GM12878 (cell line): ENCODE measurements around the gene PAPSS2.

Experiments
- ATF3 ChIP-seq: IDR thresholded peaks from 2 replicates; pipeline ENCODE4 v1.6.1; 2011; ENCODE audit warnings: low read depth, mild to moderate bottlenecking, low read length, moderate library complexity, borderline replicate concordance; ENCODE audit errors: extremely low read depth
- CTCF ChIP-seq, 3 experiments: IDR thresholded peaks in 2 of 3; conservative IDR thresholded peaks in 1 of 3; 2 replicates each; pipeline ENCODE4 v1.5.1; 2011; ENCODE audit warnings: low read depth in 3 of 3, low read length in 3 of 3, mild to moderate bottlenecking in 3 of 3, control low read depth in 2 of 3, moderate library complexity in 2 of 3, inconsistent platforms in 1 of 3, mixed read lengths in 1 of 3; ENCODE audit not compliant: control insufficient read depth in 2 of 3, insufficient read depth in 1 of 3; ENCODE audit errors: extremely low read depth in 1 of 3
- ESRRA ChIP-seq: IDR thresholded peaks from 2 replicates; pipeline ENCODE4 v1.6.1; 2012; ENCODE audit warnings: mild to moderate bottlenecking, low read length, improper control_type of control experiment
- FOXK2 ChIP-seq: fragments of 450-650 bp; IDR thresholded peaks from 2 replicates; pipeline ENCODE4 v1.6.1; 2017; ENCODE audit warnings: mild to moderate bottlenecking, moderate library complexity
- NR2C2 ChIP-seq: IDR thresholded peaks from 2 replicates; pipeline ENCODE4 v1.6.1; 2011; ENCODE audit warnings: borderline replicate concordance, low read depth; ENCODE audit not compliant: control insufficient read depth, insufficient read length
- RAD21 ChIP-seq: IDR thresholded peaks from 2 replicates; pipeline ENCODE4 v1.6.1; 2011; ENCODE audit warnings: mild to moderate bottlenecking, low read depth, low read length, moderate library complexity; ENCODE audit not compliant: insufficient read depth
- SIX5 ChIP-seq: IDR thresholded peaks from 2 replicates; pipeline ENCODE4 v1.6.1; 2011; ENCODE audit warnings: mild to moderate bottlenecking, low read depth, low read length, moderate library complexity; ENCODE audit not compliant: severe bottlenecking
- SMAD5 ChIP-seq: IDR thresholded peaks from 2 replicates; pipeline ENCODE4 v1.6.1; 2016; ENCODE audit warnings: antibody characterized with exemption, low read depth
- YBX1 ChIP-seq: fragments of 450-650 bp; IDR thresholded peaks from 2 replicates; pipeline ENCODE4 v1.6.1; 2016; ENCODE audit warnings: antibody characterized with exemption
- ZNF274 ChIP-seq: IDR thresholded peaks from one replicate; pipeline ENCODE4 v1.8.0; 2011; ENCODE audit not compliant: insufficient read length, insufficient read depth

GRCh38 chr10:87723500-87723899, 63.8 kb downstream of the PAPSS2 start:
- TF ChIP-seq FOXK2: no peak
- TF ChIP-seq ATF3: no peak
- TF ChIP-seq YBX1: no peak
- no peak for TF ChIP-seq CTCF (IDR thresholded peaks at IDR 0.05 in 2 of 3, conservative IDR thresholded peaks at IDR 0.05 in 1 of 3; ENCODE audit: control insufficient read depth in 2 of 3, extremely low read depth in 1 of 3, insufficient read depth in 1 of 3, low read depth in 3 of 3, low read length in 3 of 3)
- no peak for TF ChIP-seq SMAD5
- TF ChIP-seq ESRRA: no peak
- no peak for TF ChIP-seq ZNF274
- no peak for TF ChIP-seq SIX5
- no peak for TF ChIP-seq NR2C2
- TF ChIP-seq RAD21: no peak
